Measurements from ENCODE around the gene KLF16. TPM values are rescaled to one million over a fixed set of nuclear protein-coding genes. Genes with fewer than 3 reads are reported as not detected.
A peak's percentile ranks its signal among the peaks of the same experiment; 100 is the strongest.

The KLF16 gene
- total and polyA plus RNA-seq, 9 of the 15 experiments (the other 6 are each of a cell fraction or from before 2014, with no cell fraction given), result 0.04 to 60.4 (median 6.8) TPM

DNA sequence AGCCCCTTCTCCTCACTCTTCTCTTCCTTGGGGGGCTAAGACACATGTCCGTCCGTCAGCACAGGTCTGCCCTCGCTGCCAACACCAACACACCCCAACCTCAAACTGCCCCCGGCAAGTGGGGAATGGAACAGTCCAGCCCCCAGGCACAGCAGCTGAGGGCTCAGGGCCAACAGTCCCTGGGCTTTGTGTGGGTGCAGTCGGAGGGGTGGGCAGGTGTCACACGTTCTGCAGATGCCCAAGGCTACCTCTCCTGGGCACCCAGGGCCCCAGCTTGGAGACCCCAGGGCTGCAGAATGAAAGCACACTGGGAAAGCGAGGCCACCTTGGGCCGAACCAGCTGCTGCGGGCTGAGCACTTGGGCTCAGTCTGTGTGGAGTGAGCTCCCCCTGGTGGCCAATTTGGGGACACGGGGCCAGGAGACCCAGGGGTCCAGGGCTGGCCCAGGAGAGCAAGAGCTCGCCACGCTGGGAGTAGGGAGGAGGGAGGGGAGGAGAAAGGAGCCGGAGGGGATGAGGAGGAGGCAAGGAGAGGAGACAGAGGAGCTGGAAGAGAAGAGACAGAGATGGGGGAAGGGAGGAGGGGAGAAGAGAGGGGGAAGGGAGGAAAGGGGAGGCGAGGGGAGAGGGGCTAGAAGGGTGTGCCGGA, 37.3 kb downstream of the KLF16 start (continued):
- TF ChIP-seq VEZF1 (CRISPR knock-in tag; IDR thresholded peaks at IDR 0.05), result no peak
- no peak for TF ChIP-seq POLR2AphosphoS2 (IDR thresholded peaks at IDR 0.05; ENCODE audit: low read length)
- TF ChIP-seq CCNT2 (IDR thresholded peaks at IDR 0.05; ENCODE audit: borderline replicate concordance, extremely low read depth, insufficient read length, low read depth, low read length), result peak; percentile 4
- no peak for TF ChIP-seq ZNF780A (CRISPR knock-in tag; IDR thresholded peaks at IDR 0.05)
- no peak for TF ChIP-seq ZNF668 (CRISPR knock-in tag; IDR thresholded peaks at IDR 0.05)
- no peak for TF ChIP-seq BHLHE40 (IDR thresholded peaks at IDR 0.05; ENCODE audit: low read length)
- TF ChIP-seq ATF4 (CRISPR knock-in tag; IDR thresholded peaks at IDR 0.05), result no peak
- TF ChIP-seq ZNF184 (CRISPR knock-in tag; IDR thresholded peaks at IDR 0.05), result no peak
- no peak for TF ChIP-seq CHD7 (IDR thresholded peaks at IDR 0.05; ENCODE audit: low read depth, low read length)
- no peak for TF ChIP-seq HMBOX1 (IDR thresholded peaks at IDR 0.05)
